Keratinocyte (primary cell): ENCODE data around the gene CBLN3.

Source experiments
- EZH2 ChIP-seq: IDR thresholded peaks from one replicate; pipeline ENCODE4 v1.6.1; 2012; ENCODE audit warnings: inconsistent platforms, mild to moderate bottlenecking, low read length, moderate library complexity
- TF ChIP-seq, protein P1 (sequence below), 3 experiments: IDR thresholded peaks in 1 of 3; conservative IDR thresholded peaks in 1 of 3; optimal IDR thresholded peaks in 1 of 3; 2 replicates in 2 of 3; 3 replicates in 1 of 3; pipeline versions ENCODE3 to v1.5.1; 2011; ENCODE audit warnings: low read length in 3 of 3, mild to moderate bottlenecking in 3 of 3, moderate library complexity in 2 of 3, control low read depth in 1 of 3, inconsistent platforms in 1 of 3; ENCODE audit not compliant: insufficient read depth in 2 of 3; ENCODE audit errors: extremely low read depth in 1 of 3

GRCh38 chr14:24404814-24405213 lies 24.7 kb downstream of the CBLN3 start:
- TF ChIP-seq, protein P1, sequence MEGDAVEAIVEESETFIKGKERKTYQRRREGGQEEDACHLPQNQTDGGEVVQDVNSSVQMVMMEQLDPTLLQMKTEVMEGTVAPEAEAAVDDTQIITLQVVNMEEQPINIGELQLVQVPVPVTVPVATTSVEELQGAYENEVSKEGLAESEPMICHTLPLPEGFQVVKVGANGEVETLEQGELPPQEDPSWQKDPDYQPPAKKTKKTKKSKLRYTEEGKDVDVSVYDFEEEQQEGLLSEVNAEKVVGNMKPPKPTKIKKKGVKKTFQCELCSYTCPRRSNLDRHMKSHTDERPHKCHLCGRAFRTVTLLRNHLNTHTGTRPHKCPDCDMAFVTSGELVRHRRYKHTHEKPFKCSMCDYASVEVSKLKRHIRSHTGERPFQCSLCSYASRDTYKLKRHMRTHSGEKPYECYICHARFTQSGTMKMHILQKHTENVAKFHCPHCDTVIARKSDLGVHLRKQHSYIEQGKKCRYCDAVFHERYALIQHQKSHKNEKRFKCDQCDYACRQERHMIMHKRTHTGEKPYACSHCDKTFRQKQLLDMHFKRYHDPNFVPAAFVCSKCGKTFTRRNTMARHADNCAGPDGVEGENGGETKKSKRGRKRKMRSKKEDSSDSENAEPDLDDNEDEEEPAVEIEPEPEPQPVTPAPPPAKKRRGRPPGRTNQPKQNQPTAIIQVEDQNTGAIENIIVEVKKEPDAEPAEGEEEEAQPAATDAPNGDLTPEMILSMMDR (optimal IDR thresholded peaks at IDR 0.05 in 1 of 3, IDR thresholded peaks at IDR 0.05 in 1 of 3, conservative IDR thresholded peaks at IDR 0.05 in 1 of 3; ENCODE audit: extremely low read depth in 1 of 3, insufficient read depth in 2 of 3, low read length in 3 of 3) = no peak
- no peak for TF ChIP-seq EZH2
